Measurements from ENCODE around the gene VPS13D.

DNA sequence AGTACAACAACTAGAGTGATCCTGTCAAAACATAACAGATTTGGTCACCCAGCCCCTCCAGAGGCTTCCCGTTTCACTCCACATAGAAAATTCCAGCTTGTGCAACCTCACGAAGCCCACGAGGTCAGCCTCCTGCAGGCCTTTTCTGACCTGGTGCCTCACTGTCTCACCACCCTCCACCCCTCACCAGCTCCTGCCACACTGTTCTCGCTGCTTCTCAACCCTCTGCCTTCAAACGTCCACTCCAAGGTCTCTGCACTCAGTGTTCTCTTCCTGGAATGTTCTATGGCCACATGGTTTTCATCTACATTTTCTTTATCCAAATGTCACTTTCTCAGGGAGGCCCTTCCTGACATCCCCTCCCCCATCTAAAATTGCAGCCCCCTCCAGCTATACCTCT lies 209.2 kb downstream of the VPS13D start:
- TF ChIP-seq TAF1 (IDR thresholded peaks at IDR 0.05; ENCODE audit: low read depth) = no peak
- TF ChIP-seq, protein P1, sequence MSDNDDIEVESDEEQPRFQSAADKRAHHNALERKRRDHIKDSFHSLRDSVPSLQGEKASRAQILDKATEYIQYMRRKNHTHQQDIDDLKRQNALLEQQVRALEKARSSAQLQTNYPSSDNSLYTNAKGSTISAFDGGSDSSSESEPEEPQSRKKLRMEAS (IDR thresholded peaks at IDR 0.05) = no peak
- no peak for TF ChIP-seq CREB1 (IDR thresholded peaks at IDR 0.05; ENCODE audit: low read depth)
- TF ChIP-seq, protein P2, sequence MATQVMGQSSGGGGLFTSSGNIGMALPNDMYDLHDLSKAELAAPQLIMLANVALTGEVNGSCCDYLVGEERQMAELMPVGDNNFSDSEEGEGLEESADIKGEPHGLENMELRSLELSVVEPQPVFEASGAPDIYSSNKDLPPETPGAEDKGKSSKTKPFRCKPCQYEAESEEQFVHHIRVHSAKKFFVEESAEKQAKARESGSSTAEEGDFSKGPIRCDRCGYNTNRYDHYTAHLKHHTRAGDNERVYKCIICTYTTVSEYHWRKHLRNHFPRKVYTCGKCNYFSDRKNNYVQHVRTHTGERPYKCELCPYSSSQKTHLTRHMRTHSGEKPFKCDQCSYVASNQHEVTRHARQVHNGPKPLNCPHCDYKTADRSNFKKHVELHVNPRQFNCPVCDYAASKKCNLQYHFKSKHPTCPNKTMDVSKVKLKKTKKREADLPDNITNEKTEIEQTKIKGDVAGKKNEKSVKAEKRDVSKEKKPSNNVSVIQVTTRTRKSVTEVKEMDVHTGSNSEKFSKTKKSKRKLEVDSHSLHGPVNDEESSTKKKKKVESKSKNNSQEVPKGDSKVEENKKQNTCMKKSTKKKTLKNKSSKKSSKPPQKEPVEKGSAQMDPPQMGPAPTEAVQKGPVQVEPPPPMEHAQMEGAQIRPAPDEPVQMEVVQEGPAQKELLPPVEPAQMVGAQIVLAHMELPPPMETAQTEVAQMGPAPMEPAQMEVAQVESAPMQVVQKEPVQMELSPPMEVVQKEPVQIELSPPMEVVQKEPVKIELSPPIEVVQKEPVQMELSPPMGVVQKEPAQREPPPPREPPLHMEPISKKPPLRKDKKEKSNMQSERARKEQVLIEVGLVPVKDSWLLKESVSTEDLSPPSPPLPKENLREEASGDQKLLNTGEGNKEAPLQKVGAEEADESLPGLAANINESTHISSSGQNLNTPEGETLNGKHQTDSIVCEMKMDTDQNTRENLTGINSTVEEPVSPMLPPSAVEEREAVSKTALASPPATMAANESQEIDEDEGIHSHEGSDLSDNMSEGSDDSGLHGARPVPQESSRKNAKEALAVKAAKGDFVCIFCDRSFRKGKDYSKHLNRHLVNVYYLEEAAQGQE (IDR thresholded peaks at IDR 0.05; ENCODE audit: low read depth) = no peak
- no peak for TF ChIP-seq EGR1 (IDR thresholded peaks at IDR 0.05)
- TF ChIP-seq, protein P3, sequence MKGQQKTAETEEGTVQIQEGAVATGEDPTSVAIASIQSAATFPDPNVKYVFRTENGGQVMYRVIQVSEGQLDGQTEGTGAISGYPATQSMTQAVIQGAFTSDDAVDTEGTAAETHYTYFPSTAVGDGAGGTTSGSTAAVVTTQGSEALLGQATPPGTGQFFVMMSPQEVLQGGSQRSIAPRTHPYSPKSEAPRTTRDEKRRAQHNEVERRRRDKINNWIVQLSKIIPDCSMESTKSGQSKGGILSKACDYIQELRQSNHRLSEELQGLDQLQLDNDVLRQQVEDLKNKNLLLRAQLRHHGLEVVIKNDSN (IDR thresholded peaks at IDR 0.05) = no peak
- TF ChIP-seq TCF12 (IDR thresholded peaks at IDR 0.05; ENCODE audit: low read depth) = no peak
- TF ChIP-seq RAD21 (IDR thresholded peaks at IDR 0.05; ENCODE audit: low read depth) = no peak
- TF ChIP-seq CEBPB (IDR thresholded peaks at IDR 0.05) = no peak
